Uterus (tissue), 4 donors: ENCODE results near the gene FMNL3. TPM values are rescaled to one million over a fixed set of nuclear protein-coding genes. Genes with fewer than 3 reads are reported as not detected.

Source experiments
- DNase-seq, 2 donors: peaks; one replicate each; pipeline ENCODE4 v3.0.0-alpha.2; 2019 to 2020
- H3K27ac ChIP-seq, 2 donors: fragments of 200-600 bp; sonication (generic); 1 replicate in 1 of 2; 2 replicates in 1 of 2; pipeline ENCODE4 v1.5.1; 2016 to 2018
- H3K27me3 ChIP-seq, 2 donors: fragments of 200-600 bp; sonication (generic); one replicate each; pipeline ENCODE4 v1.5.1; 2018 to 2019; ENCODE audit warnings: control low read depth in 1 of 2
- H3K36me3 ChIP-seq, 2 donors: fragments of 200-600 bp; sonication (generic); one replicate each; pipeline ENCODE4 v1.5.1; 2019; ENCODE audit warnings: control low read depth in 1 of 2
- H3K4me1 ChIP-seq, 2 donors: fragments of 200-600 bp; sonication (generic); one replicate each; pipeline ENCODE4 v1.5.1; 2018 to 2019; ENCODE audit warnings: control low read depth in 1 of 2
- H3K4me3 ChIP-seq, 2 donors: fragments of 200-600 bp; sonication (generic); 1 replicate in 1 of 2; 2 replicates in 1 of 2; pipeline ENCODE4 v1.5.1; 2018 to 2019; ENCODE audit warnings: mild to moderate bottlenecking in 1 of 2
- H3K9me3 ChIP-seq, 2 donors: fragments of 200-600 bp; sonication (generic); one replicate each; pipeline ENCODE4 v1.5.1; 2019; ENCODE audit warnings: control low read depth in 1 of 2
- CTCF ChIP-seq, 4 experiments: fragments of 200-600 bp in 2 of 4; fragments of 450-650 bp in 2 of 4; sonication (generic) in 2 of 4; IDR thresholded peaks; one replicate each; pipeline ENCODE4 v1.5.1; 2016 to 2019; ENCODE audit warnings: antibody characterized with exemption in 4 of 4, mild to moderate bottlenecking in 2 of 4, moderate library complexity in 1 of 4
- POLR2A ChIP-seq, 2 donors: fragments of 450-650 bp; IDR thresholded peaks; one replicate each; pipeline ENCODE4 v1.6.1; 2016; ENCODE audit warnings: antibody characterized with exemption in 2 of 2, mild to moderate bottlenecking in 1 of 2, moderate library complexity in 1 of 2
- intact Hi-C: fragments of 100-400 bp; cut with DNase I; formaldehyde crosslinking; loops from one replicate; pipeline ENCODE4 v1.15.1; 2023; ENCODE audit warnings: low total_unique reads
- total RNA-seq, 4 donors: library from RNA; depleted of rRNA in 3 of 4; stranded (reverse); fragments of >200 nt in 3 of 4; gene quantifications; one replicate each; pipeline versions ENCODE4 v1.1.0 to v1.2.4, GENCODE V29; 2014 to 2023
- donor health status: DM: yes; HTN: yes; CAD: no.

Gene FMNL3
- total RNA-seq, 4 donors from 2014 or later = 3.3 to 45.7 (median 20.4) TPM

- intact Hi-C loops = no loop called here
- Histone ChIP-seq H3K4me3 (no peak overlapping the region), H3K36me3 (no peaks in the 10 kb centered on the region), H3K27me3 (no peaks in the 10 kb centered on the region), H3K4me1 (no peaks in the 10 kb centered on the region), H3K27ac (no peak overlapping the region), H3K9me3 (no peaks in the 10 kb centered on the region)
- no peak for DNase-seq
- TF ChIP-seq POLR2A (IDR thresholded peaks at IDR 0.05) (no peak), CTCF (IDR thresholded peaks at IDR 0.05) (no peak)
Observed at GRCh38 chr12:49664591-49665239, 42.5 kb downstream of the FMNL3 start.

DNA sequence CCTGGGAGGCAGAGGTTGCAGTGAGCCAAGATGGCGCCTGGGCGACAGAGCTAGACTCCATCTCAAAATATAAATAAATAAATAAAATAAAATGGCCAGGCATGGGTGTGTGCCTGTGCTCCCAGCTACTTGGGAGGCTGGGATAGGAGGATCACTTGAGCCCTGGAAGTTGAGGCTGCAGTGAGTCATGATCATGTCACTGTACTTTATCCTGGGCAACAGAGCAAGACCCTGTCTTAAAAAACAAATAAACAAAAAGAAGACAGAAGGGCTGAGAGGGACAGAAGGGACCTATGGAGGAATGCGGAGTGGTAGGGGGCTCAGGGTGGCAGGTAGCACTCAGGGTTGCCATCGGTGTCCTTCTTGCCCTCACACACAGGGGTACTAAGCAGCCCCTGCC lies 43.0 kb downstream of the FMNL3 start:
- no peak for DNase-seq
- peak overlapping the region in 1 of 2 donors; percentile 65 for H3K27ac ChIP-seq
- no peak overlapping the region for H3K4me3 ChIP-seq
- H3K4me1 ChIP-seq = no peaks in the 10 kb centered on the region
- H3K9me3 ChIP-seq = no peaks in the 10 kb centered on the region
- intact Hi-C loops = no loop called here
- TF ChIP-seq POLR2A (IDR thresholded peaks at IDR 0.05) (no peak), CTCF (IDR thresholded peaks at IDR 0.05) (no peak)
- H3K36me3 ChIP-seq = no peaks in the 10 kb centered on the region
- no peaks in the 10 kb centered on the region for H3K27me3 ChIP-seq

- no peaks in the 10 kb centered on the region for H3K4me1 ChIP-seq
- TF ChIP-seq CTCF (IDR thresholded peaks at IDR 0.05) (no peak), POLR2A (IDR thresholded peaks at IDR 0.05) (no peak)
- DNase-seq = peak; percentile 46 to 62
- H3K27ac ChIP-seq = peak overlapping the region; percentile 65 to 69
- no peak overlapping the region for H3K4me3 ChIP-seq
- H3K27me3 ChIP-seq = no peaks in the 10 kb centered on the region
- no peaks in the 10 kb centered on the region for H3K9me3 ChIP-seq
- H3K36me3 ChIP-seq = no peaks in the 10 kb centered on the region
- intact Hi-C loops = no loop called here
Observed at GRCh38 chr12:49662998-49663843, 44.0 kb downstream of the FMNL3 start.

- Histone ChIP-seq H3K27me3 (no peaks in the 10 kb centered on the region), H3K27ac (no peak overlapping the region), H3K4me1 (no peaks in the 10 kb centered on the region), H3K36me3 (no peaks in the 10 kb centered on the region), H3K9me3 (no peaks in the 10 kb centered on the region), H3K4me3 (no peak overlapping the region)
- TF ChIP-seq POLR2A (IDR thresholded peaks at IDR 0.05) (no peak), CTCF (IDR thresholded peaks at IDR 0.05) (no peak)
- intact Hi-C loops = no loop called here
- DNase-seq = no peak
Observed at GRCh38 chr12:49661746-49662145, 45.5 kb downstream of the FMNL3 start.

GRCh38 chr12:49661191-49661590 lies 46.0 kb downstream of the FMNL3 start:
- Histone ChIP-seq H3K4me1 (no peaks in the 10 kb centered on the region), H3K9me3 (no peaks in the 10 kb centered on the region), H3K27me3 (no peaks in the 10 kb centered on the region), H3K36me3 (no peaks in the 10 kb centered on the region), H3K4me3 (no peak overlapping the region), H3K27ac (no peak overlapping the region)
- no peak for DNase-seq
- intact Hi-C loops = no loop called here
- no peak for TF ChIP-seq POLR2A (IDR thresholded peaks at IDR 0.05)
